HG02943 (cell line): ENCODE measurements around the gene IER3.
"Not testable (repeated sequence)": the region's sequence is repeated elsewhere in the genome, so short reads cannot be mapped to it uniquely, and the experiment has no call there.

Source experiments
- ATAC-seq: cut with Tn5 transposase; IDR thresholded peaks from one replicate; pipeline ENCODE4 v1.9.1; 2021; ENCODE audit warnings: mild to moderate bottlenecking, low read depth, moderate library complexity; ENCODE audit not compliant: unreplicated experiment

IER3 gene

DNA sequence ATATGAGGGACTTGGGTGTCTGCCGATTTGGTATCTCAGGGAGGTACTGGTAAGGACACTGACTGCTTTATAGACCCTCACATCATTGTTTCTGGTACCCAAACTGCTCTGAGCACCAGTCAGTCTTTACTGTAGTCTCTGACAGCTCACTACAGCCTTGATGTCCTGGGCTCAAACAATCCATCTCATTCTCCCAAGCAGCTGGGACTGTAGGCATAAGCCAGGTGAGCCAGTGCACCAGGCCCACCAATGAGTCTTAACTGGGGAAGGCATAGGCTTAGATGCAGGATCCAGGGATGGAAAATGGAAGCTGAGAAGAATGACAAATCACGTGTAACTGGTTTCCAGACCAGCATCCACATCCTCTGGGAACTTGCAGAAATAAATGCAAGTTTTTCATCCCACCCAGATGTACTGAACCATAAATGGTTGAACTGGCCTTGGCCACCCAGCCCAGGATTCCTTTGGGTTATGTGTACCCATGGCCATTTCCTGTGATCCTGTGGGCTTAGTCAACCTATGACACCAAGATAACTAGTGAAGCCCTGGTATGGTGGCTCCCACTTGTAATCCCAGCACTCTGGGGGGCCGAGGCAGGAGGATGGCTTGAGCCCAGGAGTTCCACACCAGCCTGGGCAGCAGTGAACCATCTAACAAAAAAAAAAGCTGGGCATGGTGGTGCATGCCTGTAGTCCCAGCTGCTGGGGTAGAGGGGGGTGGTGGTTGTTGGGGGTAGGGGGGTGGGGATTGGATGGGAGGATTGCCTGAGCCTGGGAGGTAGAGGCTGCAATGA, 18.4 kb downstream of the IER3 start:
- ATAC-seq: no peak

DNA sequence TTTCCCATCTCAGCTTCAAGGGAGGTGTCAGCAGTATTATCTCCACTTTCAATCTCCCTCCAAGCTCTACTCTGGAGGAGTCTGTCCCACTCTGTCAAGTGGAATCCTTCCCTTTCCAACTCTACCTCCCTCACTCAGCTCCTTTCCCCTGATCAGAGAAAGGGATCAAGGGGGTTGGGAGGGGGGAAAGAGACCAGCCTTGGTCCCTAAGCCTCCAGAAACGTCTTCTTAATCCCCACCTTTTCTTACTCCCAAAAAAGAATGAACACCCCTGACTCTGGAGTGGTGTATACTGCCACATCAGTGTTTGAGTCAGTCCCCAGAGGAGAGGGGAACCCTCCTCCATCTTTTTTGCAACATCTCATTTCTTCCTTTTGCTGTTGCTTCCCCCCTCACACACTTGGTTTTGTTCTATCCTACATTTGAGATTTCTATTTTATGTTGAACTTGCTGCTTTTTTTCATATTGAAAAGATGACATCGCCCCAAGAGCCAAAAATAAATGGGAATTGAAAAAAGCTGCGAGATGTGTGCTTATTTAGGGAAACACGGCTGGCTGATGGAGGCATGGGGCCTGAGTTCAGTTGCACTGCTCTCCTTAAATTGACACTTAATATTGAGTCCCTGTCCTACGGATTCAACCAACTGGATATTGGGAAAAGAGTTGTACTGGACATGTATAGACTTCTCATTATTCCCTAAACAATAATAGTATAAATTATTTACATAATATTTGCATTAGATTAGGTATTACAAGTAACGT, 19.3 kb downstream of the IER3 start:
- no peak for ATAC-seq

DNA sequence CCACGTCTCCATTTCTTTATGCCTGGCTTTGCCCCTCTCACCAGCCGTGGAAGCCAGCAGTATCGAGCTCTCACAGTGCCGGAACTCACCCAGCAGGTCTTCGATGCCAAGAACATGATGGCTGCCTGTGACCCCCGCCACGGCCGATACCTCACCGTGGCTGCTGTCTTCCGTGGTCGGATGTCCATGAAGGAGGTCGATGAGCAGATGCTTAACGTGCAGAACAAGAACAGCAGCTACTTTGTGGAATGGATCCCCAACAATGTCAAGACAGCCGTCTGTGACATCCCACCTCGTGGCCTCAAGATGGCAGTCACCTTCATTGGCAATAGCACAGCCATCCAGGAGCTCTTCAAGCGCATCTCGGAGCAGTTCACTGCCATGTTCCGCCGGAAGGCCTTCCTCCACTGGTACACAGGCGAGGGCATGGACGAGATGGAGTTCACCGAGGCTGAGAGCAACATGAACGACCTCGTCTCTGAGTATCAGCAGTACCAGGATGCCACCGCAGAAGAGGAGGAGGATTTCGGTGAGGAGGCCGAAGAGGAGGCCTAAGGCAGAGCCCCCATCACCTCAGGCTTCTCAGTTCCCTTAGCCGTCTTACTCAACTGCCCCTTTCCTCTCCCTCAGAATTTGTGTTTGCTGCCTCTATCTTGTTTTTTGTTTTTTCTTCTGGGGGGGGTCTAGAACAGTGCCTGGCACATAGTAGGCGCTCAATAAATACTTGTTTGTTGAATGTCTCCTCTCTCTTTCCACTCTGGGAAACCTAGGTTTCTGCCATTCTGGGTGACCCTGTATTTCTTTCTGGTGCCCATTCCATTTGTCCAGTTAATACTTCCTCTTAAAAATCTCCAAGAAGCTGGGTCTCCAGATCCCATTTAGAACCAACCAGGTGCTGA, 20.3 kb downstream of the IER3 start:
- ATAC-seq: not testable (repeated sequence)

DNA sequence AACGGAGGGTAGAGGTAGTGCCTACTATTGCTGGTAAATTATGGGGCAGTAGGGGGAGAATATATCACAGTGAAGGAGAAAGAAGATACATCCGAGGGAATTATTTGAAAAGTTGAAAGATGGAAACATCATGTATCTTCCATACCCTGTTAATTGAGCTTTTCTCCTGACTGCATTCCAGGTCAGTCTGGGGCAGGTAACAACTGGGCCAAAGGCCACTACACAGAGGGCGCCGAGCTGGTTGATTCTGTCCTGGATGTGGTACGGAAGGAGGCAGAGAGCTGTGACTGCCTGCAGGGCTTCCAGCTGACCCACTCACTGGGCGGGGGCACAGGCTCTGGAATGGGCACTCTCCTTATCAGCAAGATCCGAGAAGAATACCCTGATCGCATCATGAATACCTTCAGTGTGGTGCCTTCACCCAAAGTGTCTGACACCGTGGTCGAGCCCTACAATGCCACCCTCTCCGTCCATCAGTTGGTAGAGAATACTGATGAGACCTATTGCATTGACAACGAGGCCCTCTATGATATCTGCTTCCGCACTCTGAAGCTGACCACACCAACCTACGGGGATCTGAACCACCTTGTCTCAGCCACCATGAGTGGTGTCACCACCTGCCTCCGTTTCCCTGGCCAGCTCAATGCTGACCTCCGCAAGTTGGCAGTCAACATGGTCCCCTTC, 21.0 kb downstream of the IER3 start:
- ATAC-seq: not testable (repeated sequence)

DNA sequence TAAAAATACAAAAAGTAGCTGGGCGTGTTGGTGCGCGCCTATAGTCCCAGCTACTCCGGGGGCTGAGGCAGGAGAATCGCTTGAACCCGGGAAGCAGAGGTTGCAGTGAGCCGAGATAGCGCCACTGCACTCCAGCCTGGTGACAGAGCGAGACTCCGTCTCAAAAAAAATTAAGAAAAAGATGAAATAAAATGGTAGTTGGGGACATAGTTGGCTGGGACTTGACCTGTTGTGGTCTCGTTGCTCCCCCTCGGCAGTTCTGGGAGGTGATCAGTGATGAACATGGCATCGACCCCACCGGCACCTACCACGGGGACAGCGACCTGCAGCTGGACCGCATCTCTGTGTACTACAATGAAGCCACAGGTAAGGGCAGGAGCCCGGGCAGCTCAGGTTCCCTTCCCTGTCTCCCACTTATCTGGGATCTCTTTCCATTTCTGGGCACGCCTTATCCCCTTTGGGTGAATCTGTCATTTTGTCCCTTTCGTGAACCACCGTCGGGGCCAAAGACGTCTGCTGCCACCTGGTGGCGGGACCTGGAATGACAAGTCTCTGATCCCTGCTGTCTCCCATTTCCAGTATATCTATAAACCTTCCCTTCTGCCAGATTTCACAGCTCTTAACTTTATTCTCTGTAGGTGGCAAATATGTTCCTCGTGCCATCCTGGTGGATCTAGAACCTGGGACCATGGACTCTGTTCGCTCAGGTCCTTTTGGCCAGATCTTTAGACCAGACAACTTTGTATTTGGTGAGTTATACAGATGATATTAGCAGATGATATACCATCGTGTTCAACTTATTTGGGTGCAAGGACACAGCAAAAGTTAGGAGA, 21.9 kb downstream of the IER3 start:
- ATAC-seq: no peak

DNA sequence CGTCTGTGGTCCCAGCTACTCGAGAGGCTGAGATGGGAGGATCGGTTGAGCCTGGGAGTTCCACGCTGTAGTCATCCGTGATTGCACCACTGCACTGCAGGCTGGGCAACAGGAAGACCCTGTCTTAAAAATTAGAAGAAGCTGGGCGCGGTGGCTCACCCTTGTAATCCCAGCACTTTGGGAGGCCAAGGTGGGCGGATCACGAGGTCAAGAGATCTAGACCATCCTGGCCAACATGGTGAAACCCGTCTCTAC, 22.4 kb downstream of the IER3 start:
- ATAC-seq: not testable (repeated sequence)

DNA sequence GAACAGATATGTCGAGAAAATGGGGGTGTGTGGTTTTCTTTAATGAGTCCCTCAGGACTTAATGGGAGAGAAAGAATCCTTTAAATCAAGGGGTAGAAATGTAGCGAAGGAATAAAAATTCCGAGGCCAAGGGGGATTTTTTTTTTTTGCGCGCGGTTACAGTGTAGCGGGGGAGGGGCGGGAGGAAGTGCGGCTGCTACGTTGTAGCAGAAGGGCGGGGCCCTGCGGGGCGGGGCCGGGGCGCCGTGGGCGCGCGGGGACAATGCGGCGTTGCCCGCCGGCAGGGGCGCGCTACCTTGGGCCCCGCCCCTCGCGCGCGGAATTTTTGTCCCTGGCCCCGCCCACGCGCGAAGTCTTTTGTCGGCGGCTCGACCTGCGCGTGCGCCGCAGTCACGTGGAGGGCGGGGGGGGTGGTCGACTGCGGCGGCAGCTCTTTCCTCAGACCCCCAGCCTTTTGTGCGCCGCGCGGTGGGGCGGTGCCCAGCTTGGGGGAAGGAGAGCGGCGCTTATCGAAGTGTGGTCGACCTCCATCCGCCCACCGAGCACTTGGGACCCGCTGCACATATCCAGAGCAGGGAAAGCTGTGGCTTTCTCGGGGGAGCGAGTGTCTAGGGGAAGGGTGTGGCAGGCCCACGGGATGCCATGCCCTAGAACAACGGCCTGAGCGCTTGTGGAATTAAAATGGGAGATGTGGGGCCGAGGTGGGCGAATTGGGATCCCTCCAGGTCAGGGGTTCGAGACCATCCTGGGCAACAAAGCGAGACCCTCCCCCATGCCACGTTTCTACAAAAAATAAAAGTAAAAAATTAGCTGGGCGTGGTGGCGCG, 22.9 kb downstream of the IER3 start:
- no peak for ATAC-seq

DNA sequence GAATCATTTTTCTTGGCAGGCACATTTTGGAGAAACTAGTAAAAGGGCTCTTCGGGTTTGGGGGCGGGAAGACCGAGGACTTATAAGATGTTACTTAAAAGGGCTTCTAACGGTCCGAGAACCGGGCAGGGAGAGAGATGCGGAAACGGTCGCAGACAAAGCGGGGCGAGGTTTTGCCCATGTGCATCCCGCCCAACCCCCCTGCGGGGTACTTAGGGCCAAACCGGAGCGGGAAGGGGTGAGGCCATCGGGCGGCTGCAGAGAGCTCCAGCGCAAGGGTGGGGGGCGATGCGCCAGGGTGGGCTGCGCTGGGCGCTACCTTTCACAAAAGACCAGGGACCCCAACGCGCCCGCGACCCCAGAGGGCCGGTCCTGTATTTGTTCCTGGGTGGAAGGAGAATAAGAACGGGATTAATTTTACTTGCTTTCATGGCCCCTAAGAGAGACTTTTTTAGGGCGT, 23.6 kb downstream of the IER3 start:
- no peak for ATAC-seq

DNA sequence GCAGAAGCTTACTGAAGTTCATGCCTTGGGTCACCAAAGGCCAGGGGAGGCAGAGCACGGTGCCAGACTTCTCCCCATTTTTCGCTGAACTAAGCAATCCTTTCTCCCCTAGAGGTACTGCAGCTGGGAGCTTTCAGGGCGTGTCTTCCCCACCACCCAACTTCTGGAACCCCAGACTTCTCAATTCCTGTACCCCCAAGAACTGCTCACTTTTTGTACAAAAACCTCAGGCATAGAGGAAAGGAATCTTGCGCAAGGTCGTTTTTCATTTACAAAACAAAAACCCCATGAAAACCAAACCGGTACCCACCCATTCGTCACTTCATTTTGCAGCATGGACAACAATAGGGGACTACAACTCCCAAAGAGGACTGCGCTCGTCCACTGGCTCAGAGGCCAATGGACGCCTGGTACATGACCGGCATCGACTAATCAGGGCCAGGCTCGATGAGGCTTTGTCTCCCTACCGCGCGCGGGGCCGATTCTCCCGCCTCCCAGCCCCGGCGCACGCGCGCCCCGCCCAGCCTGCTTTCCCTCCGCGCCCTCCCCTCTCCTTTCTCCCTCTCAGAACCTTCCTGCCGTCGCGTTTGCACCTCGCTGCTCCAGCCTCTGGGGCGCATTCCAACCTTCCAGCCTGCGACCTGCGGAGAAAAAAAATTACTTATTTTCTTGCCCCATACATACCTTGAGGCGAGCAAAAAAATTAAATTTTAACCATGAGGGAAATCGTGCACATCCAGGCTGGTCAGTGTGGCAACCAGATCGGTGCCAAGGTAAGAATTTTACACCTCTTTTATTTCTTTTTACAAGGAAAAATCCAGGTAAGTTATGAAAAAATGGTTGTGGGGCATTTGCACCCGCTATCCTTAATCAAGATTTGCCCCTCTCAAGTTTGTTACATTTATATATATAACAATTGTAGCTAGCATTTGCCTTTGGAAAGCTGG, 24.3 kb downstream of the IER3 start, which contains the start of gene TUBB:
Gene TUBB (plus strand): TSS at position 562 of the 947 bp plus-strand sequence. CDS start 155 bp downstream, at position 717.
- peak; percentile 24 for ATAC-seq

DNA sequence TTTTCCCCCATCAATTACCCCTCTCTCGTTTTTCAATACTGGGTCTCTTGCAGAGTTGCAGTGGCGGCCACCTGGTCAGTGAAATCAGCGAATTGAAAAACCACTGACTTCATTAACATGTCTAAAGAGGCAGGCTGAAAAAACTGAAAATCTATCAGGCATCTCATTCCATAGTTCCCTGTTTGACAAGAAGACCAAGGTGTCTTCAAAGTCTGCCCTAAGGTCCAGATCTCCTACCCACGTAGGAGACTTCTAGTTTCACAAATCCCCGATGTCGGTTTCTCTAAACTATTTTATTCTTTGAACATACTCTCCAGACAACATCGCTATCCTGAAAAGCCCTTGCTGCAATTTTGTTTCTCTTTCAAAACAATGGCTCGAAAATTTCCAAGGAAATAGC, 25.0 kb downstream of the IER3 start:
- ATAC-seq: no peak

DNA sequence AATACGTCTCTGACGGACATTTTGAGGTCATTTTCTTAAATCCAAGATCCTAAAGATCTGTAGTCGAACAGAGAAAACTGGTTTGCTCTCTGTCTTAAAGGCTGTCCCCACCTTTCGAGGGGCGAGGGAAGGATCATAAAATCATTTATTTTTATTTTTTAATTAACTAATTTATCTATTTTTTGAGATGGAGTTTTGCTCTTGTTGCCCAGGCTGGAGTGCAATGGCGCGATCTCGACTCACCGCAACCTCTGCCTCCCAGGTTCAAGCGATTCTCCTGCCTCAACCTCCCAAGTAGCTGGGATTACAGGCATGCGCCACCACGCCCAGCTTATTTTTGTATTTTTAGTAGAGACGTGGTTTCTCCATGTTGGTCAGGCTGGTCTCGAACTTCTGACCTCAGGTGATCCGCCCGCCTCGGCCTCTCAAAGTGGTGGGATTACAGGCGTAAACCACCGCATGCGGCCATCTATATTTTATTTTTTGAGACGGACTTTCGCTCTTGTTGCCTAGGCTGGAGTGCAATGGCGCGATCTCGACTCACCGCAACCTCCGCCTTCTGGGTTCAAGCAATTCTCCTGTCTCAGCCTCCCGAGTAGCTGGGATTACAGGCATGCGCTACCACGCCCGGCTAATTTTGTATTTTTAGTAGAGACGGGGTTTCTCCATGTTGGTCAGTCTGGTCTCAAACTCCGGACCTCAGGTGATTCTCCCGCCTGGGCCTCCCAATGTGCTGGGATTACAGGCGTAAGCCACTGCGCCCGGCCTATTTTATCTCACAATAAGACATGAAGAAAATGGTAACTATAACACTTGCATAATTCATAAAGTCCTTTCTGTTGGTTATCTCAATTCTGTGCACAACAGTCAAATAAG, 26.3 kb downstream of the IER3 start:
- not testable (repeated sequence) for ATAC-seq

DNA sequence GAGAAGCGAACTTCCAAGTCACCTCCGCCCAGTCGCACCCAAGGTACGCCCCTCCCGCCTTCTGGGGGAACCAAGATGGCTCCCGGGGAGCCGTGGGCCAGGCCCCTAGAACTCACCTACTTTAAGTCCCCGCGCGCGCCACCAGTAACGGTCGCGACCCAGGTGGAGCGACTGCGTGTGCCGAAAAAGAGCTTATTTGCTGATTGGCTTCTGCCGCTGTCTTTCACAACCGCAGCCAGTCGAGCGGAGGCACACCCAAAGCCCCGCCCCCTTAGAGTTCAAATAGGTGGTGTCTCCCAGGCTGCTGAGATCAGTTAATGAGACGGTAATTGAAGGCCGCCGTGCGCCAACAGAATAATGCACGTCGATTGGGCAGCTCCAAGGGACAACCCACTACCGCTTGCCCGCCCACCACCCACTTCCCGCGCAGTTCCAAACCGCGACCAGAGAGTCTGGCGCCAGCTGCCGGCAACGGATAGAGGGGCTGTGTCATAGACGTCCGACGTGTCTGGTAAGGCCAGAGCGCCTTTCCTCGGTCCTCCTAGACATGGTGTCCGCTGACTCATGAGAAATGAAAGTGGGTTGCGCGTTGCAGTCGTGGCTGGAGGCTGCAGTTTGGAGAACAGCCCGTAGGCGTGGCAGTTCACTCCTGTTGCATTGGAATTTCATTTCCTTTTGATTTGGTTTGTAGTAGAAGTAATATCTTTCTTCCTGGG, 27.1 kb downstream of the IER3 start, which contains the start of gene MDC1:
Gene MDC1 (minus strand): TSS at position 153 of the 716 bp plus-strand sequence. CDS start 2,106 bp downstream, outside the sequence.
- peak; percentile 65 for ATAC-seq

DNA sequence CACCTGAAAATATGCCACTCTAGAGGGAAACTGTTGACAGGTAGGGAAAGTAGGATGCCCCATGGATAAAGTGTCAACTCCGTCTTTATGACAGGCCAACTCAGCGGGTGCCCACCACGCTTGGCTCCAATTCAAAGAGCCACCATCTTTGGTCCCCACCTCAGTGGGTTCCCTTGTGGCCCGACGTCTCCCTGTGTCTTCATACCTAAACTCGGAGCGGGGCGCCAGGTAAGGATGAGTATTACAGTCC, 27.5 kb downstream of the IER3 start:
- no peak for ATAC-seq

DNA sequence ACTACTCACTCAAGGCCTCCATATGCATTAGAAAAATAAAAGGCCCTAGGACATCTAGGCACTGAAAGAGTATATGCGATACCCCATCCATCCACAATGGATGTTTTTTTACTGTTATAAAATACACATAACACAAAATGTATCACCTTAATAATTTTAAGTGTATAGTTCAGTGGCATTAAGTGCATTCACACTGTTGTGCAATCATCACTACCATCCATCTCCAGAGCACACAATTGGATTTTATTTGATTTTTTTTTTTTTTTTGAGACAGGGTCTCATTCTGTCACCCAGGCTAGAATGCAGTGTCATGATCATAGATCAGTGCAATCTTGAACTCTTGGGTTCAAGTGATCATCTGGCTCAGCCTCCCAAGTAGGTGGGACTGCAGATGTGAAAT, 30.1 kb downstream of the IER3 start:
- no peak for ATAC-seq

DNA sequence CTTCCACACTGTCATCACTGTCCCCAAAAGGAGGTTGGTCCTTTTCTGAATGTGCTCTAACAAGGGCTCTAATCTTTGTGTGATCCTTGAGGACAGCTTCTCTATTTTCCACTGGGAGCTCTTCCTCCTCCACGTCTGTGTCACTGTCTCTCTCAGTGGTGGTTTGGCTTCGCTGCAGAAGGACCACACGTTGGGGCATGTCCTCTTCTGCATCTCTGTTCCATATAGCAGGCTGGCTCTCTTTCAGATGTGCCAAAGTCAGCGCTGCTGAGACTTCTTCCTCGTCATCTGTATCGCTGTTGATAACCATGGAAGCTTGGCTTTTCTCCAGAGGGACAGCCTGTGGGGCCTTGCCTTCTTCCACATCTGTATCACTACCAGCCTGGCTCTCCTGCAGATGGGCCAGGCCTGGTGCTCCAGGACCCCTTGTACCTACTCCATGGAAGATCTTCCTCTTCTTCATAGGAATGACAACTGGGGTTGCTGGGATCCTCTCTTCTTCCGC, 31.9 kb downstream of the IER3 start:
- ATAC-seq: no peak
